Measurements from ENCODE around the gene IL22. TPM values are rescaled to one million over a fixed set of nuclear protein-coding genes. Genes with fewer than 3 reads are reported as not detected.

The IL22 gene
- total and polyA plus RNA-seq, 2 of the 8 experiments (the other 6 are each of a cell fraction or from before 2014, with no cell fraction given), result not detected

DNA sequence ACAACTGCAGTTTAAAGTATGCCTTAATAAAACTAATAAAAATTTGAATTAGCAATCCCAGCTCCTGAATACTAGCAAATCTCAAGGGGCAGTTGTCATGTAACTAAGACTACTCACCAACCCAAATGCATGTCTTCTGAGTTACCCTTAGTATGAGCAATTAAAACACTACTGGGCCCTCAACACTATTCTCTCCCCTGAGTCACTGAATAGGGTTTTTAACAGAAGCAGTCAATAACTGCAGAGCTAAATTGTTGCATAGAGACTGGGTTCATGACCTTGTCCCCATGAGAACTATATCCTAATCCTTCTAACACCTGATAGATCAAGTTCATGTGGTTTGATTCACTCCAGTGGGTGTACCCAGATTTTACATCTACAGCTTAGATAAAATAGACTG, 39.9 kb upstream of the IL22 start:
- Histone ChIP-seq H4K5ac (ENCODE audit: insufficient read length, low read depth, low read length) (no peak overlapping the region), H3K4me3 (ENCODE audit: extremely low read depth in 1 of 4, insufficient read depth in 2 of 4, low read depth in 3 of 4, low read length in 4 of 4) (no peak overlapping the region), H4K91ac (replicated peaks; ENCODE audit: insufficient read length, low read length) (no peak overlapping the region), H3K27me3 (replicated peaks in 1 of 4; ENCODE audit: control insufficient read depth in 3 of 4, extremely low read depth in 1 of 4, insufficient read depth in 3 of 4, low read length in 3 of 4) (no peaks in the 10 kb centered on the region), H3K79me1 (ENCODE audit: low read depth, low read length) (no peaks in the 10 kb centered on the region), H2AK5ac (ENCODE audit: low read depth, low read length) (no peak overlapping the region), H3K27ac (ENCODE audit: low read depth, low read length) (no peak overlapping the region), H4K20me1 (replicated peaks in 1 of 2; ENCODE audit: control insufficient read depth in 1 of 2, insufficient read depth in 2 of 2, low read length in 2 of 2) (no peaks in the 10 kb centered on the region), H3K9ac (replicated peaks in 1 of 4; ENCODE audit: extremely low read depth in 1 of 4, low read depth in 3 of 4, low read length in 3 of 4) (no peak overlapping the region), H3K56ac (replicated peaks; ENCODE audit: insufficient read length, low read depth, low read length) (no peak overlapping the region), H3K4me1 (replicated peaks in 1 of 4; ENCODE audit: control insufficient read depth in 3 of 4, insufficient read depth in 4 of 4, low read length in 3 of 4) (no peaks in the 10 kb centered on the region), H3K18ac (ENCODE audit: extremely low read depth, low read length) (no peak overlapping the region), H2BK5ac (ENCODE audit: low read depth, low read length) (no peak overlapping the region), H3K4me2 (ENCODE audit: insufficient read depth in 1 of 2, low read depth in 2 of 2, low read length in 2 of 2) (no peak overlapping the region), H2BK12ac (ENCODE audit: low read depth, low read length) (no peak overlapping the region), H2BK20ac (ENCODE audit: low read length) (no peak overlapping the region), H3K23ac (ENCODE audit: insufficient read length) (no peak overlapping the region), H2AFZ (ENCODE audit: low read length) (no peak overlapping the region), H3K14ac (ENCODE audit: insufficient read length) (no peak overlapping the region), H2BK15ac (ENCODE audit: low read length) (no peak overlapping the region), H3K36me3 (ENCODE audit: control insufficient read depth in 2 of 4, insufficient read depth in 4 of 4, low read length in 3 of 4) (no peaks in the 10 kb centered on the region), H3K4ac (replicated peaks; ENCODE audit: insufficient read length, low read depth, low read length) (no peak overlapping the region), H3K9me3 (ENCODE audit: insufficient read depth in 2 of 2, low read depth in 1 of 2, low read length in 1 of 2) (no peaks in the 10 kb centered on the region), H3K79me2 (ENCODE audit: control insufficient read depth in 1 of 2, insufficient read depth in 2 of 2, low read length in 2 of 2) (no peaks in the 10 kb centered on the region), H3K23me2 (ENCODE audit: low read depth, low read length) (no peaks in the 10 kb centered on the region), H2BK120ac (replicated peaks; ENCODE audit: low read depth, low read length) (no peak overlapping the region), H4K8ac (ENCODE audit: extremely low read depth, insufficient read depth, low read length) (no peak overlapping the region)
- ChIA-PET CTCF (ENCODE audit: partially characterized antibody) (interaction anchor here (1.0 kb wide), 1 partner anchor 253 kb away, joined by 3 read pairs; no protein-coding TSS in a partner anchor), POLR2A (ENCODE audit: partially characterized antibody) (no interaction called here)
- FAIRE-seq, result no peak
- DNase-seq (ENCODE audit: low read depth in 1 of 2, low spot score in 2 of 2), result no peak
- TF ChIP-seq KDM4A (IDR thresholded peaks at IDR 0.05; ENCODE audit: low read depth, low read length, severe bottlenecking) (no peak), KDM1A (IDR thresholded peaks at IDR 0.05; ENCODE audit: borderline replicate concordance, low read length) (no peak), JUND (IDR thresholded peaks at IDR 0.05; ENCODE audit: low read length) (no peak), CBX5 (IDR thresholded peaks at IDR 0.05; ENCODE audit: low read depth, low read length) (no peak), ZNF274 (IDR thresholded peaks at IDR 0.05; ENCODE audit: borderline replicate concordance, extremely low read depth, low read length) (no peak), NANOG (IDR thresholded peaks at IDR 0.05; ENCODE audit: insufficient read depth, low read depth, low read length, poor library complexity, severe bottlenecking) (no peak), RBBP5 (IDR thresholded peaks at IDR 0.05; ENCODE audit: borderline replicate concordance, low read depth, low read length) (no peak)
